Hippocampal formation (tissue), 2 donors: ENCODE results near the gene MYL9.
"Not testable (repeated sequence)": the region's sequence is repeated elsewhere in the genome, so short reads cannot be mapped to it uniquely, and the experiment has no call there.

Experiments used
- DNase-seq, 2 donors: peaks; one replicate each; lab custom pipeline; 2025; lab: John Stamatoyannopoulos, UW

The MYL9 gene

GRCh38 chr20:36549628-36549941 lies 8.3 kb downstream of the MYL9 start:
- DNase-seq: no peak

GRCh38 chr20:36549942-36550789 lies 8.8 kb downstream of the MYL9 start:
- DNase-seq: no peak

GRCh38 chr20:36550790-36551299 lies 9.5 kb downstream of the MYL9 start:
- DNase-seq: no peak

GRCh38 chr20:36555248-36555647 lies 13.9 kb downstream of the MYL9 start:
- DNase-seq: no peak

GRCh38 chr20:36562724-36563123 lies 21.4 kb downstream of the MYL9 start:
- DNase-seq: no peak

GRCh38 chr20:36563374-36563773 lies 22.1 kb downstream of the MYL9 start:
- DNase-seq: no peak

- not testable (repeated sequence) for DNase-seq
These were observed 22.9 kb downstream of the MYL9 start for GRCh38 chr20:36564078-36564725.

GRCh38 chr20:36564726-36565121 lies 23.4 kb downstream of the MYL9 start:
- DNase-seq: not testable (repeated sequence)

- no peak for DNase-seq
These were observed 24.2 kb downstream of the MYL9 start for GRCh38 chr20:36565520-36565919.

GRCh38 chr20:36569847-36570429 lies 28.6 kb downstream of the MYL9 start:
- no peak for DNase-seq

- DNase-seq: no peak
These were observed 30.5 kb downstream of the MYL9 start for GRCh38 chr20:36571564-36572504.

GRCh38 chr20:36572701-36573102 lies 31.4 kb downstream of the MYL9 start:
- no peak for DNase-seq

- peak in 1 of 2 donors; percentile 43 for DNase-seq
These were observed 31.9 kb downstream of the MYL9 start, which contains the start of gene TGIF2 for GRCh38 chr20:36573103-36573797. Gene TGIF2, plus strand, starts transcription at chr20:36573597. Its CDS starts 5,178 bp downstream, at chr20:36578775.

- DNase-seq: peak; percentile 26 to 29
These were observed 32.6 kb downstream of the MYL9 start for GRCh38 chr20:36573798-36574365.

- DNase-seq: no peak
These were observed 33.2 kb downstream of the MYL9 start for GRCh38 chr20:36574366-36575135.

GRCh38 chr20:36576081-36576445 lies 34.7 kb downstream of the MYL9 start:
- DNase-seq: no peak

GRCh38 chr20:36578356-36579041 lies 37.2 kb downstream of the MYL9 start:
- no peak for DNase-seq

GRCh38 chr20:36579996-36580545 lies 38.8 kb downstream of the MYL9 start:
- no peak for DNase-seq

GRCh38 chr20:36582322-36582721 lies 41.0 kb downstream of the MYL9 start:
- DNase-seq: no peak
